Astrocyte (in vitro differentiated cells and primary cell): ENCODE results near the gene DOCK1. TPM values are rescaled to one million over a fixed set of nuclear protein-coding genes. Genes with fewer than 3 reads are reported as not detected.

ENCODE experiments used
- DNase-seq: peaks from one replicate; pipeline ENCODE4 v3.0.0-alpha.2; 2010; ENCODE audit warnings: low read depth
- FAIRE-seq: peaks from 2 replicates; lab custom pipeline; 2011; peaks lifted over from hg19 to GRCh38; lab: Jason Lieb, UNC
- H2AFZ ChIP-seq: 2 replicates; pipeline ENCODE4 v1.6.0; 2012; ENCODE audit warnings: low read depth, low read length, inconsistent platforms
- H3K27ac ChIP-seq: 2 replicates; pipeline ENCODE4 v1.5.1; 2011; ENCODE audit warnings: low read depth, low read length, inconsistent platforms
- H3K27me3 ChIP-seq: 2 replicates; pipeline ENCODE4 v1.6.0; 2011; ENCODE audit warnings: low read length, inconsistent platforms; ENCODE audit not compliant: insufficient read depth
- H3K36me3 ChIP-seq: 2 replicates; pipeline ENCODE4 v1.5.1; 2011; ENCODE audit warnings: low read length, inconsistent platforms; ENCODE audit not compliant: insufficient read depth
- H3K4me1 ChIP-seq: 2 replicates; pipeline ENCODE4 v1.5.1; 2011; ENCODE audit warnings: low read length, inconsistent platforms; ENCODE audit not compliant: insufficient read depth
- H3K4me2 ChIP-seq: 2 replicates; pipeline ENCODE4 v1.6.0; 2012; ENCODE audit warnings: low read length, inconsistent platforms
- H3K4me3 ChIP-seq: 2 replicates; pipeline ENCODE4 v1.5.1; 2011; ENCODE audit warnings: low read depth, mild to moderate bottlenecking, low read length, inconsistent platforms; ENCODE audit not compliant: insufficient read depth
- H3K79me2 ChIP-seq: 2 replicates; pipeline ENCODE4 v1.6.0; 2012; ENCODE audit warnings: mild to moderate bottlenecking, low read length, inconsistent platforms; ENCODE audit not compliant: insufficient read depth
- H3K9ac ChIP-seq: 2 replicates; pipeline ENCODE4 v1.6.0; 2012; ENCODE audit warnings: mild to moderate bottlenecking, low read length, inconsistent platforms
- H3K9me3 ChIP-seq: 2 replicates; pipeline ENCODE4 v1.5.1; 2012; ENCODE audit warnings: low read depth, mild to moderate bottlenecking, low read length, inconsistent platforms; ENCODE audit not compliant: insufficient read depth
- H4K20me1 ChIP-seq: 2 replicates; pipeline ENCODE4 v1.6.0; 2012; ENCODE audit warnings: low read length, inconsistent platforms; ENCODE audit not compliant: insufficient read depth
- H3K27ac Mint-ChIP-seq: one replicate; pipeline ENCODE4 v1.8.0; 2021; ENCODE audit warnings: mild to moderate bottlenecking, mixed read lengths; ENCODE audit not compliant: unreplicated experiment
- H3K27me3 Mint-ChIP-seq: one replicate; pipeline ENCODE4 v1.8.0; 2021; ENCODE audit warnings: low read depth, mixed read lengths; ENCODE audit not compliant: unreplicated experiment
- H3K36me3 Mint-ChIP-seq: one replicate; pipeline ENCODE4 v1.8.0; 2021; ENCODE audit warnings: low read depth, mixed read lengths; ENCODE audit not compliant: unreplicated experiment
- H3K4me1 Mint-ChIP-seq: one replicate; pipeline ENCODE4 v1.8.0; 2021; ENCODE audit warnings: low read depth, mixed read lengths; ENCODE audit not compliant: unreplicated experiment
- H3K4me3 Mint-ChIP-seq: one replicate; pipeline ENCODE4 v1.8.0; 2021; ENCODE audit warnings: mild to moderate bottlenecking, moderate library complexity, mixed read lengths; ENCODE audit not compliant: unreplicated experiment
- H3K9me3 Mint-ChIP-seq: one replicate; pipeline ENCODE4 v1.8.0; 2021; ENCODE audit warnings: mild to moderate bottlenecking, mixed read lengths; ENCODE audit not compliant: unreplicated experiment
- EZH2 ChIP-seq: IDR thresholded peaks from 2 replicates; pipeline ENCODE4 v1.6.1; 2012; ENCODE audit warnings: mild to moderate bottlenecking, low read length, inconsistent platforms; ENCODE audit not compliant: insufficient read depth
- total RNA-seq: library from RNA; stranded (reverse); gene quantifications from 2 replicates; pipeline ENCODE4 v1.2.1, GENCODE V29; 2021
- TF ChIP-seq, protein P1 (sequence below): IDR thresholded peaks from 2 replicates; pipeline ENCODE4 v1.5.1; 2011; ENCODE audit warnings: low read depth, mild to moderate bottlenecking, inconsistent platforms, low read length, moderate library complexity; ENCODE audit not compliant: insufficient read depth

Gene DOCK1
- total RNA-seq, 1 donor from 2014 or later = 42.5 TPM

DNA sequence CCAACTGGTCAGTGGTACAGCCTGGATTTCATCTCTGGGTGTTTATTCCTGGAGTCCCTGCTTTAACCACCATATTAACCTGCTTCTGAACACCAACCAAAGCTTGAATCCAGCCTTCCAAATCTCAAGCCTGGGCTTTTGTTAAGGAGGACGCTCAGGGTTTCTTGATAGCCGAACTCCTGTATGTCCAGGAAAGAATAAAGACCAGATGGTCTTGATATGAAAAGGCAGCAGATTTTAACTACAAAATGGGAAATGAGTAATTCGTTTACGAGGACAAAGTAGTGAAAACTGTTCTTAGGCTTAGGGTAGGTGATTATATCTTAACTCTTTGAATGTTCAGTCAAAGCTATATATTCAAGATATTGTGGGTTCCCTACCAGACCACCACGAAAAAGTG lies 420.3 kb downstream of the DOCK1 start:
- no peaks in the 10 kb centered on the region for H3K36me3 ChIP-seq
- H3K36me3 Mint-ChIP-seq = peaks cover 4% of the 10 kb centered on the region
- no peaks in the 10 kb centered on the region for H3K27me3 ChIP-seq
- H3K4me2 ChIP-seq = no peak overlapping the region
- no peaks in the 10 kb centered on the region for H3K27me3 Mint-ChIP-seq
- no peak overlapping the region for H2AFZ ChIP-seq
- FAIRE-seq = no peak
- no peaks in the 10 kb centered on the region for H3K9me3 Mint-ChIP-seq
- H3K79me2 ChIP-seq = no peaks in the 10 kb centered on the region
- no peak overlapping the region for H3K4me3 ChIP-seq
- H3K9ac ChIP-seq = no peak overlapping the region
- no peaks in the 10 kb centered on the region for H3K4me1 ChIP-seq
- TF ChIP-seq EZH2 = no peak
- TF ChIP-seq, protein P1, sequence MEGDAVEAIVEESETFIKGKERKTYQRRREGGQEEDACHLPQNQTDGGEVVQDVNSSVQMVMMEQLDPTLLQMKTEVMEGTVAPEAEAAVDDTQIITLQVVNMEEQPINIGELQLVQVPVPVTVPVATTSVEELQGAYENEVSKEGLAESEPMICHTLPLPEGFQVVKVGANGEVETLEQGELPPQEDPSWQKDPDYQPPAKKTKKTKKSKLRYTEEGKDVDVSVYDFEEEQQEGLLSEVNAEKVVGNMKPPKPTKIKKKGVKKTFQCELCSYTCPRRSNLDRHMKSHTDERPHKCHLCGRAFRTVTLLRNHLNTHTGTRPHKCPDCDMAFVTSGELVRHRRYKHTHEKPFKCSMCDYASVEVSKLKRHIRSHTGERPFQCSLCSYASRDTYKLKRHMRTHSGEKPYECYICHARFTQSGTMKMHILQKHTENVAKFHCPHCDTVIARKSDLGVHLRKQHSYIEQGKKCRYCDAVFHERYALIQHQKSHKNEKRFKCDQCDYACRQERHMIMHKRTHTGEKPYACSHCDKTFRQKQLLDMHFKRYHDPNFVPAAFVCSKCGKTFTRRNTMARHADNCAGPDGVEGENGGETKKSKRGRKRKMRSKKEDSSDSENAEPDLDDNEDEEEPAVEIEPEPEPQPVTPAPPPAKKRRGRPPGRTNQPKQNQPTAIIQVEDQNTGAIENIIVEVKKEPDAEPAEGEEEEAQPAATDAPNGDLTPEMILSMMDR = no peak
- no peak for DNase-seq
- H3K4me3 Mint-ChIP-seq = no peak overlapping the region
- H4K20me1 ChIP-seq = peaks cover 12% of the 10 kb centered on the region
- H3K27ac Mint-ChIP-seq = no peak overlapping the region
- H3K9me3 ChIP-seq = no peaks in the 10 kb centered on the region
- H3K27ac ChIP-seq = no peak overlapping the region
- H3K4me1 Mint-ChIP-seq = no peaks in the 10 kb centered on the region

- FAIRE-seq (no peak), DNase-seq (no peak)
- H3K36me3 Mint-ChIP-seq = peaks cover 2% of the 10 kb centered on the region
- H3K27me3 Mint-ChIP-seq = no peaks in the 10 kb centered on the region
- no peaks in the 10 kb centered on the region for H3K4me1 ChIP-seq
- H4K20me1 ChIP-seq = peaks cover 12% of the 10 kb centered on the region
- no peak overlapping the region for H3K27ac ChIP-seq
- H3K36me3 ChIP-seq = no peaks in the 10 kb centered on the region
- no peaks in the 10 kb centered on the region for H3K9me3 ChIP-seq
- TF ChIP-seq, protein P1 = no peak
- no peak for TF ChIP-seq EZH2
- H3K4me3 Mint-ChIP-seq = no peak overlapping the region
- H2AFZ ChIP-seq = no peak overlapping the region
- no peak overlapping the region for H3K9ac ChIP-seq
- no peaks in the 10 kb centered on the region for H3K9me3 Mint-ChIP-seq
- H3K27ac Mint-ChIP-seq = no peak overlapping the region
- H3K27me3 ChIP-seq = no peaks in the 10 kb centered on the region
- H3K4me2 ChIP-seq = no peak overlapping the region
- H3K79me2 ChIP-seq = no peaks in the 10 kb centered on the region
- H3K4me1 Mint-ChIP-seq = no peaks in the 10 kb centered on the region
- H3K4me3 ChIP-seq = no peak overlapping the region
These were observed 421.7 kb downstream of the DOCK1 start for GRCh38 chr10:127326883-127327282.

DNA sequence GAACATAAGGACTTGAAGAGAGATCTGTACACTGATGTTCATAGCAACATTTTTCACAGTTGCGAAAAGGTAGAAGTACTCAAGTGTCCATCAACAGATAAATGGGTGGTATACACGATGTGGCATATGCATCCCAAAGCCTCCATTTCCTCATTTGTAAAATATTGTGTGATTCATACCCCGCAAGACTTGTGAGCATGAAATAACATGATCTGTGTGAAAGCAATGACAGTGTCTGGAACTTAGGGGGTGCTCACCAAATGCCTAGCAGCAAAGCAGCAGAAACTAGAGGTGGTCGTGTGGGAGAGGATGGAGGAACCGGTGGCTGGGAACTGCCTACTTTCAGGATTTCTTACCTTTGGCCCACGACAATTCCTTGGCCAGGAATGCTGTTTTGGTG lies 426.5 kb downstream of the DOCK1 start:
- Mint-ChIP-seq H3K27ac (no peak overlapping the region), H3K36me3 (peaks cover 3% of the 10 kb centered on the region), H3K4me1 (peaks cover 5% of the 10 kb centered on the region), H3K4me3 (no peak overlapping the region), H3K27me3 (no peaks in the 10 kb centered on the region), H3K9me3 (peaks cover 2% of the 10 kb centered on the region)
- no peak for DNase-seq
- peaks cover 12% of the 10 kb centered on the region for H4K20me1 ChIP-seq
- no peaks in the 10 kb centered on the region for H3K79me2 ChIP-seq
- H3K9me3 ChIP-seq = no peaks in the 10 kb centered on the region
- no peaks in the 10 kb centered on the region for H3K27me3 ChIP-seq
- FAIRE-seq = no peak
- no peak overlapping the region for H2AFZ ChIP-seq
- no peak overlapping the region for H3K4me2 ChIP-seq
- no peaks in the 10 kb centered on the region for H3K4me1 ChIP-seq
- H3K36me3 ChIP-seq = no peaks in the 10 kb centered on the region
- H3K9ac ChIP-seq = no peak overlapping the region
- TF ChIP-seq EZH2 = no peak
- TF ChIP-seq, protein P1 = no peak
- no peak overlapping the region for H3K4me3 ChIP-seq
- no peak overlapping the region for H3K27ac ChIP-seq
